HCEC 1CT (cell line): ENCODE measurements around the gene CDH12.
"Not testable (repeated sequence)": the region's sequence is repeated elsewhere in the genome, so short reads cannot be mapped to it uniquely, and the experiment has no call there.

Experiments used
- DNase-seq: peaks from one replicate; pipeline ENCODE4 v3.0.0-alpha.2; 2017

CDH12 gene

DNA sequence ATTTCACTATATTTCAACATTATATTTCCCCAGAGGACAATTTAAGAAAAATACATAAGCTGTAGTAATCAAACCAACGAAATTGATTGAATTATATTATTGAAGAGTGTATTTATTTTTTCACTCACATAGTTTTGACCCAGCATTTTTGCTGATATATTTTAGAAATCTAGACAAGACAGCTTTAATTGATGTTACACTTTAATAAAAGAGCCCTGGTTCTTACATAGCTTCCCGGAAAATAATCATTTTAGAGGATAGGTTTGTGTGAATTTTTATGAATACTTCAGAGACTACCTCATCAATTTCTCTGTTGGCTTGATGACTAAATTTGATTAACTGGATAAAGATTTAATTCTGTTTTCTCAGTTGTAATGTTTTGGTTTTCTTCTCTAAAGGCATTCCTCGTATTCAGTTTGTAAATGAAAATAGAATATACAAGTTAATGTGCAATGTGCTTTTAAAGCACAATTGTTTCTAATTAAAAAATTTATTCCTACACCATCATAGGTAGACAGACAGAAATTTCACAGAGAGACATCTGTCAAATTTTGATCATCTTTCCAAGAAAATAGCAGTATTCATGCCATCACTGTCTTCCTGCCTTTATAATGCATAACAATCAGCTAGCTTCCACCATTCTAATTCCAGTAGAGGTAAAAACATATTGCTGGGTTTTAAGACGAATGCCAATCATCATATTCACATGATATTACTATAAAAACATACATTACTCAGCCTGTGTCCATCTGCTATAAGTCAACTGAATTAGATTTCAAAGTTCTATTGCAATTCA is 441.4 kb downstream of the CDH12 start:
- DNase-seq: no peak

GRCh38 chr5:22391956-22392355 is 461.2 kb downstream of the CDH12 start:
- DNase-seq: no peak

GRCh38 chr5:22390888-22391287 is 462.3 kb downstream of the CDH12 start:
- DNase-seq: no peak

DNA sequence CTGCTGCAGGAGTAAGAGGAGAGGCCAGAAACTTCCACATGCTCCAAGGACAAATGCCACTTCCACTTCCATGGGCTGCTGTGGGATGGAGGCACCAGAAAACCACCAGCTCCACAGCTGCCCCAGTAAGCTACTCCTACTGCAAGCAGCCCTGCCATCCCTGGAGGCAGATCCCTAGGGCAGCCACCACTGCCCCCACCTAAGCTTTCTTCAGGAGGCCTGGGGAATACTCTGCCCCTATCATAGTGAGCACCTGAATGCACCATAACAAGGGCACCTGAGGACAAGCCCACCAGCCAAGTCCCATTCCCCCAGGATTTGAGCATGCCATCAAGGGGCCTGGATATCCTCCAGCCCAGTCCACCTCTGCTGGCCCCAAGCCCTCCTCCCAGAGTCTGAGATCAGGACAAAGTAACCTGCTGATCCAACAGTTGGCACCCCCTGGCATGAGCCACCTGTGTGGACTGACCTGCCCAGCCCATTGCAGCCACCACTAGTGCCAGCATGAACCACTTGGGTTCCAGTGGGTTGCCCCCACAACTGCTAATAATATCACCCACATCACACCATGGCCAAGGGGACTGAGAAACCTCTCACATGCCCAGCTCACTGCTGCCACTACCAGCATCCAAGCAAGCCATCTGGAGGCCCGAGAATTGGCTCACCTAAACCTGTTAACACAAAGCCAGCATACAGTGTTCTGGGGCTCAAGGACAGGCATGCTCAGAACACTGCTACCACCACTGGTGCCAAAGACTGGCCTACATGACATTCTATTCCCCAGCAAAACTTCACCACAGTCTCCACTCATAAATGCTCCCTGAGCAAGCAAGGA is 480.1 kb downstream of the CDH12 start:
- DNase-seq: no peak

- DNase-seq: no peak
Measured at GRCh38 chr5:22372376-22372775, 480.8 kb downstream of the CDH12 start.

- DNase-seq: no peak
Measured at GRCh38 chr5:22354956-22355355, 498.2 kb downstream of the CDH12 start.

- DNase-seq: no peak
Measured at GRCh38 chr5:22352493-22352892, 500.7 kb downstream of the CDH12 start.

DNA sequence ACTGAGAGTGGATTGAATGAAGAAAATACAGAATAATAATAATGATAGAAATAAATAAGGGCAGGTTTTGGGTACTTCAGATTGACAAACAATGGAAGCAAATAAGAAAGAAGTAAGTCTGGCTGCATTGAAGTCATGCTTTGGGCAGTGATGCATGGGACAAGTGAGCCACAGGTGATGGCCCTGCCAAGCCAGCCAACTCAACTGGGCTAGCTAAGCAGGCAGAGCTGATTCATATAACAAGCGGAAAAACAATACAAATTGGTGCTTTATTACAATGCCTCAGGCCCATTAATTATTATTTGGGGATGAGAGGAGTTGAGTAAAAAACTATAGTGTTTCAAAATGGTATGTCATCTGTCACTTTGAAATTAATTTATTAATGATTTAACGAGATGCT is 502.0 kb downstream of the CDH12 start:
- no peak for DNase-seq

DNA sequence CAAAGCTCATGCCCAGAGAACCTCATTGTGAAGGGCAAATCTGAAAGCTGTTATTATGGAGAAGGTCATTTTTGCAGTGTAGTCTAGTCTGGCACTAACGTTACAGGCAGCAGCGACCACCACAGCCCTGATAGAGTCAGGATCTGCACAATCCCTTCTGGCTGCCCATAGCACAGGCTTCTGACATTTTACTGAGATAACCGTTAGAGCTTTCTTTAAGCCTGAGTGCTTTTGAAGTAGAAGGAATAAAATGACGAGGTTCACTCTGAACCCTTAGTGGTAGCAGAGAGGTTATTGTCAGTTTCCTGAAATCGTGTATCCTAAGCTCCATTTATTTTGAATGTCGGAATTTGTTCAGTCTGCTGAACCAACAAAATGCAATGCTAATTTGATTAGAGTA is 505.1 kb downstream of the CDH12 start:
- DNase-seq: no peak

- no peak for DNase-seq
Measured at GRCh38 chr5:22344000-22344399, 509.1 kb downstream of the CDH12 start.

- DNase-seq: no peak
Measured at GRCh38 chr5:22341406-22341805, 511.7 kb downstream of the CDH12 start.

DNA sequence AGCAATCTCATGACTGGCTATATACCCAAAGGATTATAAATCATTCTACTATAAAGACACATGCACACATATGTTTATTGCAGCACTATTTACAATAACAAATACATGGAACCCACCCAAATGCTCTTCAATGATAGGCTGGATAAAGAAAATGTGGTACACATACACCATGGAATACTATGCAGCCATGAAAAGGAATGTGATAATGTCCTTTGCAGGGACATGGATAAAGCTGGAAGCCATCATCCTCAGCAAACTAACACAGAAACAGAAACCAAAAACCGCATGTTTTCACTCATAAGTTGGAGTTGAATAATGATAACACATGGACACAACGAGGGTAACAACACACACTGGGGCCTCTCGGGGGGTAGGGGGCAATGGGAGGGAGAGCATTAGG is 520.2 kb downstream of the CDH12 start:
- not testable (repeated sequence) for DNase-seq

DNA sequence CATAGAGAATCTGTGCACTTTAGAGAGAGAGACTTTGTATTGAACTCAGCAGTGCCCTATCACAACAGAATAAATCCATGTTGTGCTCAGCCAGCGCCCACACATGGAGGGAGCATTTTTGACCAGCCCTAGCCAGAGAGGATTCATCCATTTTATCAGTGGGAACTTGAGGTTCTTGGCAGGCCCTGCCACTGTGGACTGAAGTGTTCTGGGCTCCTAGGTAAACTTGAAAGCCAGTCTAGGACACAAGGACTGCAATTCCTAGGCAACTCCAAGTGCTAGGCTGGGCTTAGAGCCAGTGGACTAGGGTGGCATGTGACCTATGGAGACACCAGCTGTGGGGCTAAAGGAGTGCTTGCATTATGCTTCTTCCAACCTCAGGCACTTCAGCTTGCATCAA is 523.5 kb downstream of the CDH12 start:
- no peak for DNase-seq

DNA sequence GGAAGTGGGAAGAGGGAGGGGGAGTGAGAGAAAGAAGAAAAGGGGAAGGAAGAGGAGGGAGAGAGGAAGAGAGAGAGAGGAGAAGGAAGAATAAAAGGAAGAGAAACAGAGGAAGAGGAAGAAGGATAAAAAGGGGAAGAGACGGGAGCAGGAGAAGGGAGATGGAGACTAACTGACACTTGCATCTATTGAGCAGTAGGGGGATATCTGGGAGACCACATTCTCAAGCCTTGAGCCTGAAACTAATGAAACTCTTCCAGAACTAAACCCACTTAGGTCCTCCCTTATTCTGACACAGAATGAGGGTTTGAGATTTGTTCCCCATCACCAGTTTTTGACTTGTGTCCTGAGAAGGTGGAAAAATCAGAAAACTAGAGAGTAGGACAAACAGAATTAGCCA is 533.3 kb downstream of the CDH12 start:
- DNase-seq: no peak

- DNase-seq: no peak
Measured at GRCh38 chr5:22316294-22316693, 536.9 kb downstream of the CDH12 start.

DNA sequence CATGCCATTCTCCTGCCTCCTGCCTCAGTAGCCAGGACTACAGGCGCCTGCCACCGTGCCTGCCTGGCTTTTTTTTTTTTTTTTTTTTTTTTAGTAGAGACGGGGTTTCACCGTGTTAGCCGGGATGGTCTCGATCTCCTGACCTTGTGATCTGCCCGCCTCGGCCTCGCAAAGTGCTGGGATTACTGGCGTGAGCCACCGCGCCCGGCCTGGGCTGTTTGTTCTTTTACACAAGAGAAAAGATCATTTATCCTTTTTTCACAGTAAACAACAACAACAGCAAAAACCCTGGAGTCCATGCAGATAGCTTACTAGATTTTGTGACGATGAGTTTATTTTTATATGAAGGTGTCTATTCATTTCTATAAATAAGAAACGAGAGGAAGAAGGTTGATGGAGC is 538.1 kb downstream of the CDH12 start:
- not testable (repeated sequence) for DNase-seq

- DNase-seq: no peak
Measured at GRCh38 chr5:22314548-22314947, 538.6 kb downstream of the CDH12 start.

DNA sequence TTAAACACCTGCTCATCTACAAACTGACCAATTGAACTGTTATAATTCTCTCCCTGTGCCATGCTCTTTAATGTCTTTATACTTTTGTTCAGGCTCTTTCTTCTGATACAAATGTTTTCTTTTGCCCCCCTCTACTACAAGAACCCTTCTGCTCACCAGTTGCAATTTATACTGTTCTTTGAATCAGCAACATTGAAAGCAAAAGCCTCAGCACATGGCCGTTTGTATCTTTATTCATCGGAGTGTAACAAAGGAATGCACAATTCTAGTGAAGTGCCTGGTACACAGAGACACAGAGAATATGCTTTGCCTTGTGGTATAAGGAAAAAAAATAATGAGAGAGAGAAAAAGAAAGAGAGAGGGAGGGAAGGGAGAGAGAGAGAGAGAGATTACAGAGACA is 547.1 kb downstream of the CDH12 start:
- no peak for DNase-seq

- DNase-seq: no peak
Measured at GRCh38 chr5:22295832-22296231, 557.3 kb downstream of the CDH12 start.

- no peak for DNase-seq
Measured at GRCh38 chr5:22293147-22293546, 560.0 kb downstream of the CDH12 start.

- no peak for DNase-seq
Measured at GRCh38 chr5:22278164-22278563, 575.0 kb downstream of the CDH12 start.

- DNase-seq: no peak
Measured at GRCh38 chr5:22277006-22277405, 576.1 kb downstream of the CDH12 start.

DNA sequence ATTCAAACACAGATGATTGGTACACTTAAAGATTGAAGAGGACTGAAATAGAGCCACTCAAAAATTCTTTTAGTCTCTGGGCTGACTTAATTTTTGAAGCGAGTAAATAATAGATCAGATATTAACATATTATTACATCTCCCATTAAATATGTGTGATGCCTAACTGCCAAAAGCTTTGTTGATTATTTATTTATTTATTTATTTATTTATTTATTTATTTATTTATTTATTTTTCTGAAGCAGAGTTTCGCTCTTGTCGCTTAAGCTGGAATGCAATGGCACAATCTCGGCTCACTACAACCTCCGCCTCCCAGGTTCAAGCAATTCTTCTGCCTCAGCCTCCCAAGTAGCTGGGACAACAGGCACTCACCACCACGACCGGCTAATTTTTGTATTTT is 587.3 kb downstream of the CDH12 start:
- not testable (repeated sequence) for DNase-seq

DNA sequence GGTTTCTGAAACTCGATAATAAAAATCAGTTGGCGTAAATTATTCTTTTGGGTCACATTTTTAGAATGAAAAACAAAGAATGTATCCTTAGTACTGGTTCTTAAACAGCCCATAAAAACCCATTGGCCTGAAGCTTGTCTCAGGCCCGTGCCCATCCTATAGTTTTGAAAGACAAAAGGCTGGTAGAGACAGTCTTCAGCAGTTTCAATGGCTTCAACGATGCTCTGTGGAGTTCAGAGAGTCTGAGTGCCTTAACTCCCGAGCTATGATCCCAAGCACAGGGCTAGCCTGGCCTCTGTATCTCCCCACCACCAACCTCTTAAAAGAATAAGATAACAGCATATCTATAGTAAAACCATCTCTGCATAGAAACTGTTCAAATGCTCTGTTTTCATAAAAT is 595.0 kb downstream of the CDH12 start:
- no peak for DNase-seq
